GM18502 (cell line): ENCODE data around the gene NGRN.

Source experiments
- ATAC-seq: cut with Tn5 transposase; IDR thresholded peaks from one replicate; pipeline ENCODE4 v1.9.1; 2021; ENCODE audit warnings: mild to moderate bottlenecking; ENCODE audit not compliant: unreplicated experiment, poor library complexity

Gene NGRN

GRCh38 chr15:90265271-90266060 lies at the start of gene NGRN:
Gene NGRN, plus strand, starts transcription at chr15:90265672. Its CDS starts 41 bp downstream, at chr15:90265713.
- ATAC-seq, result peak; percentile 96

- no peak for ATAC-seq
Observed at GRCh38 chr15:90217671-90218394, 47.6 kb upstream of the NGRN start.

- ATAC-seq, result peak; percentile 54
Observed at GRCh38 chr15:90219421-90220141, 45.9 kb upstream of the NGRN start.

- ATAC-seq, result no peak
Observed at GRCh38 chr15:90221246-90221900, 44.1 kb upstream of the NGRN start.

- ATAC-seq, result no peak
Observed at GRCh38 chr15:90222547-90222946, 42.9 kb upstream of the NGRN start.

- ATAC-seq, result no peak
Observed at GRCh38 chr15:90223441-90224165, 41.9 kb upstream of the NGRN start.

GRCh38 chr15:90225047-90225446 lies 40.4 kb upstream of the NGRN start:
- no peak for ATAC-seq

- no peak for ATAC-seq
Observed at GRCh38 chr15:90225504-90226234, 39.8 kb upstream of the NGRN start.

GRCh38 chr15:90227336-90227735 lies 38.1 kb upstream of the NGRN start:
- ATAC-seq, result no peak

- no peak for ATAC-seq
Observed at GRCh38 chr15:90227816-90228772, 37.4 kb upstream of the NGRN start.

- ATAC-seq, result no peak
Observed at GRCh38 chr15:90228960-90229359, 36.5 kb upstream of the NGRN start.

GRCh38 chr15:90230071-90230494 lies 35.4 kb upstream of the NGRN start:
- ATAC-seq, result no peak

GRCh38 chr15:90230610-90231009 lies 34.9 kb upstream of the NGRN start:
- ATAC-seq, result no peak

- ATAC-seq, result peak; percentile 25
Observed at GRCh38 chr15:90231028-90232017, 34.1 kb upstream of the NGRN start.

GRCh38 chr15:90232196-90232595 lies 33.3 kb upstream of the NGRN start:
- ATAC-seq, result no peak

- no peak for ATAC-seq
Observed at GRCh38 chr15:90232941-90233386, 32.5 kb upstream of the NGRN start.
